Measurements from ENCODE around the gene COL26A1.
A peak's percentile ranks its signal among the peaks of the same experiment; 100 is the strongest.
"Not testable (repeated sequence)": the region's sequence is repeated elsewhere in the genome, so short reads cannot be mapped to it uniquely, and the experiment has no call there.

Gene COL26A1

GRCh38 chr7:101402081-101402779 is 39.6 kb downstream of the COL26A1 start:
- DNase-seq (ENCODE audit: low read depth in 2 of 2): no peak

- DNase-seq (ENCODE audit: low read depth in 2 of 2): no peak
Measured at GRCh38 chr7:101402835-101403234, 40.2 kb downstream of the COL26A1 start.

DNA sequence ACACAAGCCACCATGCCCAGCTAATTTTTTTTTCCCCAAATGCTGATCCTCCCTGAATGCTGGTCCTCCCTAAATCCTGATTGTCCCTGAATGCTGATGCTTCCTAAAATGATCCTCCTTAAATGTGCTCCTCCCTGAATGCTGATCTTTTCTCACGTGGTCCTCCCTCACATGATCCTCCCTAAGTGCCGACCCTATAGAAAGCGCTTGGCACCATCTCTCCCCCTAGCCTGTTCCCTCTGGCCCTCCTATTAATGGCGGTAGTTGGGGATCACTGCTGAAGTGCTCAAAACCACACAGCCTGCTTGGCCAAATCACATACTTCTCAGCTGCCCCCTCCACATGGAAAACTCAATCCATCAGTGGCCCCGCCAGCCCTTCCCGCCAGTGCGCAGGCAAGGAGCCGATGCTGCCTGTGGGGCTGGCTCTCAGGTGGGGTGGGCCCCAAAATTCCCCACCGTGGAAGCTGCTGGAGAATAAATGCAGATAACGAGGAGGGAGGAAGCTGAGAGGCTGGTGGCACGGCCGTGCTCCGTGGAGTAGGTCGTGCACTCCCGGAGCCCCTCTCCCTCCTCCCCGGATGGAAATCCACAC is 42.9 kb downstream of the COL26A1 start:
- no peak for DNase-seq (ENCODE audit: low read depth in 2 of 2)

- DNase-seq (ENCODE audit: low read depth in 2 of 2): peak in 1 of 2 donors; percentile 25
Measured at GRCh38 chr7:101410743-101411507, 48.2 kb downstream of the COL26A1 start.

DNA sequence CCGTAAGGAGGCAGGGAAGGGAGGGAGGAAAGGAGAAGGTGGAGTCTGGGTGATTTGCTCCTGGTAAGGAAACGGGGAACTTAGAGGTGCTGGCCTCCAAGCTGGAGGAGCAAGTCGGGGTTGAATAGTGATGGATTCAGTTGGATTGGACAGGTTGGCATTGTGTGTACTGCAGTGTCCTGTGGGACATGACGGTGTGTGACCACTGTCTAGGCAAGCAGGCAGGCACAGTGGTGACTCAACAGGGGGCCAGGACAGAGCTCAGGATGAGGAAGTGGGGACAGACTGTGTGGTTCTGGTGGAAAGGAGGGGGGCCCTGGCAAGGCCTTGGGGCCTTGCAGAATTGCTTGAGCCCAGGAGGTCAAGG is 48.8 kb downstream of the COL26A1 start:
- DNase-seq (ENCODE audit: low read depth in 2 of 2): no peak

- no peak for DNase-seq (ENCODE audit: low read depth in 2 of 2)
Measured at GRCh38 chr7:101412976-101413375, 50.3 kb downstream of the COL26A1 start.

GRCh38 chr7:101418694-101419093 is 56.0 kb downstream of the COL26A1 start:
- DNase-seq (ENCODE audit: low read depth in 2 of 2): no peak

GRCh38 chr7:101419831-101420230 is 57.2 kb downstream of the COL26A1 start:
- DNase-seq (ENCODE audit: low read depth in 2 of 2): no peak

- no peak for DNase-seq (ENCODE audit: low read depth in 2 of 2)
Measured at GRCh38 chr7:101420436-101420835, 57.8 kb downstream of the COL26A1 start.

GRCh38 chr7:101422356-101423195 is 59.9 kb downstream of the COL26A1 start:
- no peak for DNase-seq (ENCODE audit: low read depth in 2 of 2)

DNA sequence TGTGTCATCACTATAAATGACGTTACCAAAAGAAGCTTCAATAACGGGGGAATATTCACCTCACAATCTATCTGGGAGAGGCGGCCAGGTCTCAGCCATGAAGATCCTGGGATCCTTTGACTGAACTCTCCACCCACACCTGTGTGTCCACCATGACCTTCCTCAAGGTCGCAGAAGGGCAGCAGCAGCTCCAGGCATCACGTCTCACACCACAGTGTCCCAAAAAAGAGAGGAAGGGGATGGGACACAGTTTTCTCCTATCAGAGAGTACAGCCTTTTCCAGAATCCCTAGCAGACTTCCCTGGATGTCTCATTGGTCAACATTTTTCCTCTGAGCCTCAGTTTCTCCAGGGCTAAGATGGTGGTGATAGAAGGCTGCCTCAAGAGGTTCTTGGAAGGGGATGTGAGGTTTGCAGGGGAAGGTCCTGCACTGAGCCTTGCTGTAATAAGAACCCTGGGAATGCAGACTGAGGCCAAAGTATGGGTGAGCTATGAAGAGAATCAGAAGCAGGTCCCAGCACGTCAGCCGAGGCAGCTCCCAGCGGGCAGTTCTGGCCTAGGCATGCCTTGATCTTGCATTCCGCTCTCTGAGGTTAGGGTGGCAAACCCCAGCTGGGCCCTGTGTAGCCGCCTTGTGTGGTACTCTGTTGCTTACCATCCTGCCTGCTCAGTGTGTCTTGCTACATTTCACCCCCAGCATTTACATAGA is 63.8 kb downstream of the COL26A1 start:
- DNase-seq (ENCODE audit: low read depth in 2 of 2): no peak

DNA sequence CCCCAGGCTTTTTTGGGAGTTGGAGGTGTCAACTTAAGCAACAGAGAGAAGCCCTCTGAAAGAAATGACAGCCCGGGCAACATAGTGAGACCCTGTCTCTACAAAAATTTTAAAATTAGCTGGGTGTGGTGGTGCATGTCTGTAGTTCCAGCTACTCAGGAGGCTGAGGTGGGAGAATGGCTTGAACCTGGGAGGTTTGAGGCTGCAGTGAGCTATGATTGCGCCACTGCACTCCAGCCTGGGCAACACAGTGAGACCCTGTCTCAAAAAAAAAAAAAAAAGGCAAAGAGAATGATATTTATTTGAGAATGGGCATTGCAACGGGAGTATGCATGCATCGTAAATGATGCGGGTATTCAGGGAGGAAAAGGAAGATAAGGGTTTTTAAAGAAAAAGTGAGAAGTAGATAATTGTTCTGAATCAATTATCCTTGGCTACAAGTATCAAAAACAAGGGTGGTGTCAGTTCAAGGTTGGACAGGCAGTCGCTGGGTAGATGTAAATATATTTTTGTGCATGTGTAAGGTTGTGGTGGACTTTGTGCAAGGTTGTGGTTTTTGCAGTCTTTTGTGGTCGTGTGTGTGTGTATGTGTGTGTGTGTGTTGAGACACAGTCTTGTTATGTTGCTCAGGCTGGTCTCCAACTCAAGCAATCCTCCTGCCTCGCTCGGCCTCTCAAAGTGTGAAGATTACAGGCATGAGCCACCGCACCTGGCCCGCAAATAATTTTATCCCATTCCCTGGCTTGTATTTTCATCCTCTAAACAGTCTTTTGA is 65.6 kb downstream of the COL26A1 start:
- no peak for DNase-seq (ENCODE audit: low read depth in 2 of 2)

DNA sequence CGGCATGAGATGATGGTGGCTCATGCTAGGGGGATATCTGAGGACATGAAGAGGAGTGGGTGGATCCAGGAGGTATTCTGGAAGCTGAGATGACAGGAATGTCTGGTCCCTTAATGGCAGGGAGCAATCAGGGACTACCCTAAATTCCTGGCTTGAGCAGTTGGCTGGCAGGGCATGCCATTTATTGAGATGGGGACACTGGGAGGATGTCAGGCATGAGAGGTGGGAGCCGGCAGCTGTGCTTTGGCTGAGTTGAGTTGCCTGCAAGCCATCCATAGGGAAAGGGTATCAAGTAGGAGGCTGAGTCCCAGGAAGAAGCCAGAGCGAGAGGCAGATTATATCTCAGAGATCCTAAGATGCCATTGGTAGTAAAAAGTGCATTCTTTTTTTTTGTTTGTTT is 69.6 kb downstream of the COL26A1 start:
- DNase-seq (ENCODE audit: low read depth in 2 of 2): no peak

DNA sequence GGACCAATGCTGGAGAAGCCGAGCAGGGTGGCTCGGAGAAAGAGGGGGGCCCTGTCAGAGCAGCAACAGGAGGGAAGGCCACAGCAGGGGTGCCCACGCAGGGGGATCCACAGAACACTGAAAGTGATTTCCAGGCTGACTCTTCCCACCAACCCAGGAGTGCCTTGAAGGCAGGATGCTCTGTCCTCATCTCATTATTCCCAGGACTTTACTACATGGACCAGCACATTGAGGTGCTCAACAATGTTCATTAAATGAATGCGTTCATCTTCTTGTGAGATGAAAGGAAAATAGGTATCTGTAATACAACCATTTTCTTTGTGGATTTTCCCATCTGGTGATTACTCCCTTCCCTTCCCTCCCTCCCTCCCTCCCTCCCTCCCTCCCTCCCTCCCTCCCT is 71.0 kb downstream of the COL26A1 start:
- no peak for DNase-seq (ENCODE audit: low read depth in 2 of 2)

DNA sequence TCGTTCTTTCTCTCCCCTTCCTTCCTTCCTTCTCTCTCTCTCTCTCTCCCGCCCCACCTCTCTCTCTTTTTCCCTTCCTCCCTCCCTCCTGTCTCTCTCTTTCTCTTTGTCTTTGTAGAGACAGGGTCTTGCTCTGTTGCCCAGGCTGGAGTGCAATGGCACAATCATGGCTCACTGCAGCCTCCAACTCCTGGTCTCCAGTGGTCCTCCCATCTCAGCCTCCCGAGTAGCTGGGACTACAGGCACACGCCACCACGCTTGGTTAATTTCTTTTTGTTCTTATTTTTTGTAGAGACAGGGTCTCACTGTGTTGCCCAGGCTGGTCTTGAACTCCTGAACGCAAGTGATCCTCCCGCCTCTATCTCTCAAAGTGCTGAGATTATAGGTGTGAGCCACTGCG is 71.5 kb downstream of the COL26A1 start:
- not testable (repeated sequence) for DNase-seq (ENCODE audit: low read depth in 2 of 2)

DNA sequence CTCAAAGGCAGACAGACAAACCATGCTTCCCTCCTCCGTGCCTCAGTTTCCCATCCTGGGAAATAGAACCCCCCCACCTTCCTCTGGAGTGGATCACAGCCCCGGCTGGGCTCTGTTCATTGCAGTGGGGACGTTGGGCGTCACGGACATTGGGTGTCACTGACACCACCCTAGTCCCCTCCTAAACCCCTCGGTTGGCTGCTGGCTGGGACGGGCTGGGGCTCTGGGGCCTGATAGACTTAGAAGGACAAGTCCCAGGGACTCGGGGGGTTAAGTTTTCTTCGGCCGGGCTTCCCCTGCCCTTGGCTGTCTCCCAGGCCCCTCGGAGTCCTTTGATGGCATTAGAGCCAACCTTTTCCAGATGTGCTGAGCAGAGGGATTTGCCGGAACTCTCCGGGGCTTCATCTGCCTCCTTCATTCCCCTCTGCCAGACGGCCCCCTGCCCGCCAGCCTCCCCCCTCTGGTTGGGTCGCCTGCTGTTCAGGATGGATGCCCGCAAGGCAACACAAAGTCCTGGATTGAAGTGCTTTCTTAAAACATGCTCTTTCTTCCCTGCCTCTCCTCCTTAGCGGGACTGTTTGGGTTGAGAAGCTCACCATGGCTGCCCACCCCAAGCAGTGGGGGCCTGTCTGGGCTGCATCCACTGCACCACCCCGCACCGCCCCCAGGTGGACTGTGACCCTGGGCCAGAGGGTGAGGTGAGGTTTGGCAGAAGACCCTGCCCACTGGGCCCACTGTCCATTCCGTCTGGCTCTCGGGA is 73.0 kb downstream of the COL26A1 start:
- no peak for DNase-seq (ENCODE audit: low read depth in 2 of 2)

DNA sequence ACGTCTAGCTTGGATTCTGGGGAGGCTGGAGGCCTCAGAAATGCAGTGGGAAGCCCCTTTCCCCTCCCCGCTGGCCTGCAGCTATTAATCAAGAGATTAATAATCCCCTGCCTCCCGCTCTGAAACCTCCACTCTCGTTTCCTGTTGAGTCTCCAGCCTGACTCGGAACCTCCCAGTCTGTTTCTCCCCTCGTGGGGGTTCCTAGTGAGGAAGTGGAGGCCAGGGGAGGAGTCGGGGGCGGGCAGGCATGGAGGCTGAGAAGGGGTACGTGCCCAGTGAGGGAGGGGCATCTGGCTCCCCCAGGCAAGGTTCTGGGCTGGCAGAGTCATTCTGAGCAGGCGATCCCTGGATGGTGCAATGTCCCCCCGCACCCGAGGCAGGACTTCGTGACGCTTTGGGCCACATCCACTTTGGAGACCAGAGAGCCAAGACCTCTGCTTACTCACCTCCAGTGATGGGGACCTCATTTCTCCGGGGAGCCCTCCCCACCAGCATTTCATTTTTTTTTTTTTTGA is 73.6 kb downstream of the COL26A1 start:
- DNase-seq (ENCODE audit: low read depth in 2 of 2): no peak

DNA sequence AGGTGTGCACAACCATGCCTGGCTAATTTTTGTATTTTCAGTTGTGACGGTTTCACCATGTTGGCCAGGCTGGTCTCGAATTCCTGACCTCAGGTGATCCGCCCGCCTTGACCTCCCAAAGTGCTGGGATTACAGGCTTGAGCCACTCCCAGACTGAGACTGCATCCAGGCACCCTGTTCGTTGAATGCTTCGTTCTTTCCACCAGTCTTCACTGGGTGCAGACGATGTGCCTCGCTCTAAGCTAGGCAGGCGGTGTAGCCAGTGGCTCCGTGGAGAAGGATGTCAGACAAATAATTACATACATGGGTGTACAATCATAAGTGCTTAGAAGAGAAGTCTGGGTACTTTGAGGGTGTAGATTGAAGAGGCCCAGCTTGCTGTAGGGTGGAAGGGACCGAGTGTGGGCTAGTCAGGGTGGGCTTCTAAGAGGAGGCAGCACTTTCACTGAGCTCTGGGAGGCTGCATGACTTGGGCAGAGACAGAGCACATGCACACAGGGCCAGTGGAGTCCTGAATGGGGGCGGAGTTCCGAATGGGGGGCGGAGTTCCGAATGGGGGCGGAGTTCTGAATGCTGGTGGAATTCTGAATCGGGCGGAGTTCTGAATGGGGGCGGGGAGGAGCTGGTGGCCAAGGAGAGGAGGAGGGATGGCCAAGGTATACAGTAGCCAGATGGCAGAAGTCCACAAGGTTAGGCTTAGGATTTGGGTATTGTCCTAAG is 74.3 kb downstream of the COL26A1 start:
- no peak for DNase-seq (ENCODE audit: low read depth in 2 of 2)

- no peak for DNase-seq (ENCODE audit: low read depth in 2 of 2)
Measured at GRCh38 chr7:101441890-101442289, 79.2 kb downstream of the COL26A1 start.

Data from stimulated activated CD8-positive, alpha-beta memory T cell treated with anti-CD3 and anti-CD28 coated beads, Interleukin-2, amount 100 ng/mL, for 48 hours (primary cell).